ENCODE measurements around the gene DHX36.

The DHX36 gene

GRCh38 chr3:154224866-154225265 lies 99.4 kb downstream of the DHX36 start:
- no peak for DNase-seq (ENCODE audit: insufficient read length, low spot score)
- FAIRE-seq, result peak; percentile 18

- FAIRE-seq, result no peak
These were observed 99.9 kb downstream of the DHX36 start for GRCh38 chr3:154224366-154224765.

GRCh38 chr3:154223519-154223918 lies 100.8 kb downstream of the DHX36 start:
- no peak for DNase-seq (ENCODE audit: insufficient read length, low spot score)
- FAIRE-seq, result no peak

More at GRCh38 chr3:154224366-154224765, 99.9 kb downstream of the DHX36 start:
- no peak for DNase-seq (ENCODE audit: insufficient read length, low spot score)

Data from GM19239 (cell line).